NCI-H2081 (cell line): ENCODE results near the gene CD8B2.
A peak's percentile ranks its signal among the peaks of the same experiment; 100 is the strongest.
"Not testable (repeated sequence)": the region's sequence is repeated elsewhere in the genome, so short reads cannot be mapped to it uniquely, and the experiment has no call there.

Experiments used
- DNase-seq, 2 experiments: peaks; one replicate each; lab custom pipeline; 2025; lab: John Stamatoyannopoulos, UW

The CD8B2 gene

GRCh38 chr2:106511934-106512333 is 24.8 kb downstream of the CD8B2 start:
- DNase-seq = not testable (repeated sequence)

- not testable (repeated sequence) for DNase-seq
Observed at GRCh38 chr2:106513391-106513790, 26.2 kb downstream of the CD8B2 start.

- not testable (repeated sequence) for DNase-seq
Observed at GRCh38 chr2:106514827-106515226, 27.7 kb downstream of the CD8B2 start.

- DNase-seq = no peak
Observed at GRCh38 chr2:106516436-106516835, 29.3 kb downstream of the CD8B2 start.

- DNase-seq = no peak
Observed at GRCh38 chr2:106516864-106517263, 29.7 kb downstream of the CD8B2 start.

GRCh38 chr2:106517329-106517728 is 30.2 kb downstream of the CD8B2 start:
- no peak for DNase-seq

GRCh38 chr2:106519767-106520166 is 32.6 kb downstream of the CD8B2 start:
- DNase-seq = no peak

GRCh38 chr2:106521016-106521415 is 33.9 kb downstream of the CD8B2 start:
- no peak for DNase-seq

GRCh38 chr2:106523976-106524665 is 37.0 kb downstream of the CD8B2 start:
- DNase-seq = no peak

GRCh38 chr2:106530866-106531265 is 43.7 kb downstream of the CD8B2 start:
- no peak for DNase-seq

- no peak for DNase-seq
Observed at GRCh38 chr2:106531676-106532214, 44.6 kb downstream of the CD8B2 start.

GRCh38 chr2:106532236-106532635 is 45.1 kb downstream of the CD8B2 start:
- no peak for DNase-seq

- no peak for DNase-seq
Observed at GRCh38 chr2:106534471-106534870, 47.3 kb downstream of the CD8B2 start.

GRCh38 chr2:106536490-106536889 is 49.3 kb downstream of the CD8B2 start:
- no peak for DNase-seq

- DNase-seq = no peak
Observed at GRCh38 chr2:106537047-106537446, 49.9 kb downstream of the CD8B2 start.

- DNase-seq = no peak
Observed at GRCh38 chr2:106537791-106538191, 50.6 kb downstream of the CD8B2 start.

- DNase-seq = no peak
Observed at GRCh38 chr2:106540886-106541285, 53.7 kb downstream of the CD8B2 start.

- no peak for DNase-seq
Observed at GRCh38 chr2:106541333-106541732, 54.2 kb downstream of the CD8B2 start.

GRCh38 chr2:106542746-106543359 is 55.7 kb downstream of the CD8B2 start:
- DNase-seq = peak; percentile 59 to 63

- no peak for DNase-seq
Observed at GRCh38 chr2:106545007-106545406, 57.8 kb downstream of the CD8B2 start.

GRCh38 chr2:106546391-106546990 is 59.3 kb downstream of the CD8B2 start:
- no peak for DNase-seq

- DNase-seq = no peak
Observed at GRCh38 chr2:106547164-106547903, 60.2 kb downstream of the CD8B2 start.
